Right lobe of liver (tissue), 4 donors: ENCODE results near the gene CYBC1.

ENCODE experiments used
- POLR2A ChIP-seq: fragments of 450-650 bp; IDR thresholded peaks from one replicate; pipeline ENCODE4 v1.6.1; 2017; ENCODE audit warnings: antibody characterized with exemption, mild to moderate bottlenecking
- TF ChIP-seq, protein P1 (sequence below), 4 donors: fragments of 200-600 bp in 3 of 4; fragments of 450-650 bp in 1 of 4; IDR thresholded peaks; one replicate each; pipeline versions ENCODE4 v1.5.1 to v1.8.0; 2016 to 2022; ENCODE audit warnings: antibody characterized with exemption in 4 of 4, mild to moderate bottlenecking in 2 of 4
- donor health status: DM: no; HTN: no; CAD: no.
- donor health status: DM: no; HTN: no; CAD: no.
- donor health status: DM: no; HTN: yes; CAD: no.

DNA sequence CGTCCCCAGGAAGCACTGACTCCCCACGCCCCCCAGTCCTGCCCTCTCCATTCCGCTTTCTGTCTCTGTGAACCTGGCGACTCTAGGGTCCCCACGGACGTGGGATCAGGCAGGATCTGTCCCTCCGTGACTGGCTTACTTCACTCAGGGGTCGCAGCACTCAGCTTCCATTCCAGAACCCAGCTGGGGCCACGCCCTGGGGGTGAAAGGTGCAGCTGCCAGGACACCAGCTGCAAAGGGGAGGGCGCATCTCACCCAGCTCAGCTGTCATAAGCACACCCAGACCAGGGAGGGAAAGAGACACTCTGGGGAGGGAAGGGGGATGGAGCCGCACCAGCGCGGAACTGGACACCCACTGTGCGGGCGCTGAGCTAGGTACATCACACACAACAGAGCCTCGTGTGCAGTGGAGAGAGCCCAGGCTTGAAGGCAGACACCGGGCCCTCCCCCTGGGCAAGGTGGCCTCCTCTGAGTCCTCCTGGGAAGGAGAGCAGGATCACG, 50.9 kb downstream of the CYBC1 start:
- TF ChIP-seq, protein P1, sequence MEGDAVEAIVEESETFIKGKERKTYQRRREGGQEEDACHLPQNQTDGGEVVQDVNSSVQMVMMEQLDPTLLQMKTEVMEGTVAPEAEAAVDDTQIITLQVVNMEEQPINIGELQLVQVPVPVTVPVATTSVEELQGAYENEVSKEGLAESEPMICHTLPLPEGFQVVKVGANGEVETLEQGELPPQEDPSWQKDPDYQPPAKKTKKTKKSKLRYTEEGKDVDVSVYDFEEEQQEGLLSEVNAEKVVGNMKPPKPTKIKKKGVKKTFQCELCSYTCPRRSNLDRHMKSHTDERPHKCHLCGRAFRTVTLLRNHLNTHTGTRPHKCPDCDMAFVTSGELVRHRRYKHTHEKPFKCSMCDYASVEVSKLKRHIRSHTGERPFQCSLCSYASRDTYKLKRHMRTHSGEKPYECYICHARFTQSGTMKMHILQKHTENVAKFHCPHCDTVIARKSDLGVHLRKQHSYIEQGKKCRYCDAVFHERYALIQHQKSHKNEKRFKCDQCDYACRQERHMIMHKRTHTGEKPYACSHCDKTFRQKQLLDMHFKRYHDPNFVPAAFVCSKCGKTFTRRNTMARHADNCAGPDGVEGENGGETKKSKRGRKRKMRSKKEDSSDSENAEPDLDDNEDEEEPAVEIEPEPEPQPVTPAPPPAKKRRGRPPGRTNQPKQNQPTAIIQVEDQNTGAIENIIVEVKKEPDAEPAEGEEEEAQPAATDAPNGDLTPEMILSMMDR (IDR thresholded peaks at IDR 0.05), result no peak
- no peak for TF ChIP-seq POLR2A
